H1 (cell line): ENCODE measurements around the gene HOXB5.
A peak's percentile ranks its signal among the peaks of the same experiment; 100 is the strongest.

ENCODE experiments used
- CEBPB ChIP-seq: IDR thresholded peaks from 2 replicates; pipeline ENCODE4 v1.6.1; 2012; ENCODE audit warnings: low read depth, low read length
- CTCF ChIP-seq, 3 experiments: IDR thresholded peaks; 1 replicate in 2 of 3; 2 replicates in 1 of 3; pipeline versions ENCODE4 v1.5.1 to v1.6.1; 2011; ENCODE audit warnings: low read length in 3 of 3, mild to moderate bottlenecking in 3 of 3, inconsistent platforms in 2 of 3, low read depth in 1 of 3, moderate library complexity in 1 of 3; ENCODE audit not compliant: insufficient read depth in 1 of 3; ENCODE audit errors: control extremely low read depth in 1 of 3
- EP300 ChIP-seq, 2 experiments: IDR thresholded peaks; 1 replicate in 1 of 2; 2 replicates in 1 of 2; pipeline ENCODE4 v1.6.1; 2011 to 2012; ENCODE audit warnings: low read depth in 2 of 2, low read length in 2 of 2, mild to moderate bottlenecking in 2 of 2, borderline replicate concordance in 1 of 2, inconsistent platforms in 1 of 2, moderate library complexity in 1 of 2
- EZH2 ChIP-seq: fragments of 200-600 bp; sonication (generic); IDR thresholded peaks from 2 replicates; pipeline ENCODE4 v1.7.1; 2012; ENCODE audit warnings: low read depth, mild to moderate bottlenecking, moderate library complexity, low read length, inconsistent platforms; ENCODE audit not compliant: severe bottlenecking
- JUND ChIP-seq: IDR thresholded peaks from 2 replicates; pipeline ENCODE4 v1.6.1; 2011; ENCODE audit warnings: mild to moderate bottlenecking, improper control_type of control experiment, low read length
- POLR2A ChIP-seq, 2 experiments: IDR thresholded peaks; 1 replicate in 1 of 2; 2 replicates in 1 of 2; pipeline ENCODE4 v1.6.1; 2011; ENCODE audit warnings: low read depth in 2 of 2, low read length in 2 of 2, mild to moderate bottlenecking in 2 of 2; ENCODE audit errors: control extremely low read depth in 1 of 2
- POLR2AphosphoS5 ChIP-seq: IDR thresholded peaks from 2 replicates; pipeline ENCODE4 v1.6.1; 2011; ENCODE audit warnings: low read depth, low read length
- SP1 ChIP-seq: IDR thresholded peaks from 2 replicates; pipeline ENCODE4 v1.6.1; 2011; ENCODE audit warnings: low read depth, low read length
- SP2 ChIP-seq: IDR thresholded peaks from 2 replicates; pipeline ENCODE4 v1.6.1; 2012; ENCODE audit warnings: mild to moderate bottlenecking, low read length, inconsistent platforms
- ZNF274 ChIP-seq: IDR thresholded peaks from 2 replicates; pipeline ENCODE4 v1.7.0; 2012; ENCODE audit warnings: low read length, borderline replicate concordance; ENCODE audit errors: extremely low read depth

- TF ChIP-seq POLR2A (IDR thresholded peaks at IDR 0.05; ENCODE audit: control extremely low read depth in 1 of 2, low read depth in 2 of 2, low read length in 2 of 2) (no peak), CTCF (IDR thresholded peaks at IDR 0.05; ENCODE audit: control extremely low read depth in 1 of 3, insufficient read depth in 1 of 3, low read depth in 1 of 3, low read length in 3 of 3) (no peak), ZNF274 (no peak), EZH2 (peak; percentile 86), SP1 (no peak), CEBPB (no peak), JUND (no peak), POLR2AphosphoS5 (no peak), SP2 (no peak), EP300 (IDR thresholded peaks at IDR 0.05; ENCODE audit: borderline replicate concordance in 1 of 2, low read depth in 2 of 2, low read length in 2 of 2) (no peak)
These were observed 51.4 kb downstream of the HOXB5 start for GRCh38 chr17:48542114-48542656.
